ENCODE data around the gene CMTM7. TPM values are rescaled to one million over a fixed set of nuclear protein-coding genes. Genes with fewer than 3 reads are reported as not detected.

CMTM7 gene, protein sequence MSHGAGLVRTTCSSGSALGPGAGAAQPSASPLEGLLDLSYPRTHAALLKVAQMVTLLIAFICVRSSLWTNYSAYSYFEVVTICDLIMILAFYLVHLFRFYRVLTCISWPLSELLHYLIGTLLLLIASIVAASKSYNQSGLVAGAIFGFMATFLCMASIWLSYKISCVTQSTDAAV
- 10 to 100 TPM; 61.0 to 72.3 TPM for total RNA-seq

DNA sequence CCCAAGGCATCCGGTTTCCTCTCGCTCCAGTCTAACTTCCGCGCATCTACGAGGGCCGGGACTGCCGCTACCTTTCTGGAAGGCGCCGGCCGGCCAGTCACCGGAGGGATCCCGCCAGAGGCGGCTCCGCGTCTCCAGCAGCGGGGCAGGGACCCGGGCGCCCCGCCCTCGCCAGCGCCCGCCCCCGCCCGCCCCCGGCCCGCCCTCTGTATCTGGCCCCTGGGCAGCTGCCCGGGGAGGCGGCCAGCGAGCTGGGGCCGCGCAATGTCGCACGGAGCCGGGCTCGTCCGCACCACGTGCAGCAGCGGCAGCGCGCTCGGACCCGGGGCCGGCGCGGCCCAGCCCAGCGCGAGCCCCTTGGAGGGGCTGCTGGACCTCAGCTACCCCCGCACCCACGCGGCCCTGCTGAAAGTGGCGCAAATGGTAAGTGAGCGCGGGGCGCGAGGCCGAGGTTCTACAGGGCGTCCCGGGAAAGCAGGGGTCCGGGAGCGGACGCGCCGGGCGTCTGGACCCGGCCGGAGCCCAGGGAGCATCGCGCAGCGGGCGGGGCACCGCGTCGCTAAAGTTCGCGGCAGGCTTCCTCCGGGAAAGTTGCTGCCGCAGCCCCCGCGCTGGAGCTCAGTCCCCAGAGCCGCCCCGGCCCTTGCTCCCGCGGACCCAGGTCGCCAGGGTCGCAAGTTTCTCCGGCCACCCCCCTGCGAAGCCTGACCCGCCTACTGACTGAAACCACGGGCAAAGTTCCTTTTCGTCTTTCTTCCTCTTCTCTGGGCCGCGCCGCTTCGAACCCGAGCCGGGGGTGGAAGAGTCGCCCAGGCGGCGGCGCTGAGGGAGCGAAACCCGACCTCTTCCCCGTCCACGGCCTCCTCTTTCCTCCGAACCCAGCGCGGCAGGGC lies at the start of gene CMTM7:
CMTM7 (plus strand) TSS at position 211 of the 893 bp plus-strand sequence; CDS start at position 265, 54 bp downstream.
- Mint-ChIP-seq H3K27ac (peak within 1 kb of the TSS; percentile 98), H3K9me3 (no peaks in the 10 kb centered on the region), H3K27me3 (ENCODE audit: low read depth) (no peaks in the 10 kb centered on the region), H3K4me3 (peak within 1 kb of the TSS; percentile 99), H3K36me3 (ENCODE audit: insufficient read depth in 2 of 2) (peaks cover 5 to 6% of the 10 kb centered on the region in 2 donors), H3K4me1 (ENCODE audit: low read depth) (peaks cover 64% of the 10 kb centered on the region)
- DNase-seq (peak; percentile 70 to 77), ATAC-seq (replicated peaks in 1 of 2) (peak; percentile 71 to 73)

DNA sequence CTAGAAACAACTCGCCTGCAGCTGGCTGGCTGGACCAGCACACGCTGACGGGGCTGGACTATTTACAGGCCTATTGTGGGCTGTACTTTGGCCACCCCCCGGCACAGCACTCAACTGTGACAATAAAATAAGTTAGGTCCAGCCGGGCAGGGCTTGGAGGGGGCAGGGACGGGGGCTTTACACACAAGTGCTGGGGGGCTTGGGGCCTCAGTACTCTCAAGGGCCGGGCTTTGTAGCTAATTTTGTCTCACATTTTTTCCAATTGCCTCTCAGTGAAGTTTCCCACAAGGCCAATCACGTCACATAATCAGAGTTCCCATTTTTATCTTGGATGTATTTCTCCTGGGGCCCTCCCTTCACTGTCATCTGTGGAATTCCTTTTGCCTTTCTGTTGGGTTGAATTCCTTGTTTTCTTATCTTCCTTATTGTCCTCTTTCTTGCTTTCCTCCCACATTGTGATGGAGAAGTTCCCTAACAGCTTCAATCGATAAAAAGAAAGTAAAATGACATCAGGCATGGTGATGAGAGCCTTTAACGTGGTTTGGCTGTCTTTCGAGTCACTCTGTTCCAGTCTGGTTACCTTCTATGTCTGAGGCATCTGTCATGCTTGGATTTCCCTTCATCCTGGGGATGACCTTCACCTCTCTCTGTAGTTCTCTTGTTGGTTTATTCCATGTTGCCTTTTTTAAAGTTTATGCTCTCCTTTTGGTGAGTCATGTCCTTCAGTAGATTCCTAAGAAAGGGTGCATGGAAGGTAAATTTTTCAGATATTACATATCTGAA lies 44.1 kb upstream of the CMTM7 start:
- Mint-ChIP-seq H3K4me3 (no peak overlapping the region), H3K4me1 (ENCODE audit: low read depth) (peaks cover 12% of the 10 kb centered on the region), H3K36me3 (ENCODE audit: insufficient read depth in 2 of 2) (no peaks in the 10 kb centered on the region)

DNA sequence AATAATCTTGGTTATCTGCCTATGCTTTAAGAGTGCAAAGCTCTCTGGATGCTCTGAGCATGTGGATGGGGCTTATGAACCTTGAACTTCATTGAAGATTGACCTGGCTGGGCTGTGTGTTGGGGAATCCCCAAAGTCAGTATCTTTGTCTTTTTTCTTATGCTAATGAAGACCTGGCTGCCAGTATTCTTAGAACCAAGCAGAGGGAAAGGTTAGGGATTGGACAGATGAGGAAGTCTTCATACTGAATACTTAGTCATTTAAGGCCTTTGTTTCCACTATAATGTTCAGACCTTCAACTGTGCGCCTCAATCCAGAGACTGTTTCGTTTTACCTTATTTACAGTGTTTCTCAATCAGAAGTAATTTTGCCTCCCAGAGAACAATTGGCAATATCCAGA lies 42.5 kb upstream of the CMTM7 start:
- peaks cover 12% of the 10 kb centered on the region for H3K4me1 Mint-ChIP-seq (ENCODE audit: low read depth)
- peak overlapping the region; percentile 18 for H3K27ac Mint-ChIP-seq
- no peaks in the 10 kb centered on the region for H3K9me3 Mint-ChIP-seq
- no peaks in the 10 kb centered on the region for H3K27me3 Mint-ChIP-seq (ENCODE audit: low read depth)
- ATAC-seq (replicated peaks in 1 of 2) (no peak), DNase-seq (no peak)
- no peaks in the 10 kb centered on the region for H3K36me3 Mint-ChIP-seq (ENCODE audit: insufficient read depth in 2 of 2)
- H3K4me3 Mint-ChIP-seq = no peak overlapping the region

More for the DNA sequence above, 44.1 kb upstream of the CMTM7 start:
- Mint-ChIP-seq H3K27ac (no peak overlapping the region), H3K9me3 (no peaks in the 10 kb centered on the region), H3K27me3 (ENCODE audit: low read depth) (no peaks in the 10 kb centered on the region)
- DNase-seq (no peak), ATAC-seq (replicated peaks in 1 of 2) (no peak)

DNA sequence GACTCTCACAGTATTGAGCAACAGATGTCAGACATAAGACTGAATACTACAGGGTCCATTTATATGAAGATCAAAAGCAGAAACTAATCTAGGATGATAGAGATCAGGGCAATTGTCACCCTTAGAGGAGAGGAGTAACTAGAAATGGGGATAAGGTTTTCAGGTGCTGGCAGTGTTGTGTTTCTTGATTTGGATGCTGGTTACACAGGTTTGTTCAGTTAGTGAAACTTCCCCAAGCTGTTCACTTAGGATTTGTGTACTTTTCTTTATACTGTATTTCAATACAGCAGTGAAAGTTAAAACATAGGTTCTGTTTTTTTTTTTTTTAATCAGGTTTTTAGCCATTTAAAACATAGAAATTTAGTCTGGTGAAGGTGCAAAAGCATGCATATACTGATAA lies 39.1 kb upstream of the CMTM7 start:
- Mint-ChIP-seq H3K9me3 (peaks cover 0 to 2% of the 10 kb centered on the region in 2 donors), H3K27me3 (ENCODE audit: low read depth) (no peaks in the 10 kb centered on the region), H3K4me1 (ENCODE audit: low read depth) (peaks cover 12% of the 10 kb centered on the region), H3K36me3 (ENCODE audit: insufficient read depth in 2 of 2) (no peaks in the 10 kb centered on the region), H3K27ac (peak overlapping the region; percentile 2), H3K4me3 (no peak overlapping the region)
- ATAC-seq (replicated peaks in 1 of 2) (no peak), DNase-seq (no peak)

DNA sequence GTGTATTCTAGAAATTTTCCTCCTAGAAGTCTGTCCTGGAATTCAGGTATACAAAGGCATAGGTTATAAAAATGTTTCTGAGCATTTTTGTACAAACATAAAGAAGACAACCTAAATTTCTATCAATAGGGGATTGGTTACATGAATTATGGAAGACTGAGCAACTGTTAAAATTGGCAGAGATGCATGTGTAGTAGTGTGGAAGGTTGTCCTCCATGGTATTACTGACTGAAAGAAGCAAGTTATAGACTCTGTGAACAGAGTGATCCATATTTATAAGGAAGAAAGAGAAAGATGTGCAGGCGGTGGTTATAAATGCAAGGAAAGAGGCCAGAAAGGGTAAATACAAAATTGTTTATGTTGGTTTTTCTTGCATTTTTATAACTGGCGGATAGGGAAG lies 38.3 kb upstream of the CMTM7 start:
- Mint-ChIP-seq H3K36me3 (ENCODE audit: insufficient read depth in 2 of 2) (no peaks in the 10 kb centered on the region), H3K9me3 (peaks cover 0 to 2% of the 10 kb centered on the region in 2 donors), H3K27me3 (ENCODE audit: low read depth) (no peaks in the 10 kb centered on the region), H3K27ac (no peak overlapping the region), H3K4me1 (ENCODE audit: low read depth) (peaks cover 12% of the 10 kb centered on the region), H3K4me3 (no peak overlapping the region)
- DNase-seq (no peak), ATAC-seq (replicated peaks in 1 of 2) (no peak)

DNA sequence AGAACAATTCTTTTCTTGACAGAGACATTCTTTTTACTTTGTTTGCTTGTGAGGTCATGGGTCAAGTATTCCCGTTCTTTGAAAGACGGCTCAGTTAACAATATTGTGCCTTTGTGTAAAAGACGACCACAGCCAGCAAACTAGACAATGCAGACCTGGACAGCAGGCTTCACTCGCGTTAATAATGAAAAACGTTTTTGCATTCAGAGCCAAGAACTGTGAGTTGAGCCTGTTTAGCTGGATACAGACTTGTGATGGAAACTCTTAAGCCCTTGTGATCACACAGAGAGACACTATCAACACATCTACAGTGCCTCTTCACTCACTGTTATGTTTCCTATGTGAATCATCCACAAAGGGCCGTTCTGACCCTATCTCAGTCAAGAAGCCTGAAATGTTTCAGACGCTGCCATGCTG lies 37.3 kb upstream of the CMTM7 start:
- H3K27me3 Mint-ChIP-seq (ENCODE audit: low read depth) = no peaks in the 10 kb centered on the region
- H3K4me3 Mint-ChIP-seq = no peak overlapping the region
- peaks cover 0 to 2% of the 10 kb centered on the region in 2 donors for H3K9me3 Mint-ChIP-seq
- no peak overlapping the region for H3K27ac Mint-ChIP-seq
- no peaks in the 10 kb centered on the region for H3K36me3 Mint-ChIP-seq (ENCODE audit: insufficient read depth in 2 of 2)
- ATAC-seq (replicated peaks in 1 of 2) (peak; percentile 51 to 57), DNase-seq (no peak)
- peaks cover 2% of the 10 kb centered on the region for H3K4me1 Mint-ChIP-seq (ENCODE audit: low read depth)

DNA sequence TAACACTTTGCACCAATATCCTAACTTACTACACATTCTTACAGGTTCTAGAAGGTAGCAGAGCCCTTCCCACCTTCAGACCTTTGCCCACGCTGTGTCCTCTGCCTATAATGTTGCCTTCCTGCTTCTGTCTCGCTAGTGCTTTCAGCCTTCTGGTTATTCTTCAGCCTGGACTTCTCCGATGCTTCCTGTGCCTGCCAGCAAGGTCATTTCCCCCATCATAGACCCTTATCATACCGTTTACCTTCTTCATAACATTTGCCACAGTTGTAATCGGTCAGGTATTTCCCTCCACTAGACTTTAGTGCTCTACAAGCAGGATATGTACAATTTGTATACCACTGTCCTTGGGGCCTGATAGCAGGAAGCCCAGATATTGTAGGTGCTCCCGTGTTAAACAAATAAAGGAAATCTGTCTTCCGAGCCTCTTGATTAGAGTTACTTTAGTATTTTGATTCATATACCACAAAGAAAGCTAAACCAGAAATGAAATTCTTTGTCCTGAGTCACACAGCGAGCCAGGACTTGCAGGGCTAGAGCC lies 35.8 kb upstream of the CMTM7 start:
- DNase-seq (no peak), ATAC-seq (replicated peaks in 1 of 2) (no peak)
- Mint-ChIP-seq H3K36me3 (ENCODE audit: insufficient read depth in 2 of 2) (no peaks in the 10 kb centered on the region), H3K27me3 (ENCODE audit: low read depth) (no peaks in the 10 kb centered on the region), H3K4me1 (ENCODE audit: low read depth) (no peaks in the 10 kb centered on the region), H3K9me3 (peaks cover 0 to 2% of the 10 kb centered on the region in 2 donors), H3K4me3 (no peak overlapping the region), H3K27ac (no peak overlapping the region)

DNA sequence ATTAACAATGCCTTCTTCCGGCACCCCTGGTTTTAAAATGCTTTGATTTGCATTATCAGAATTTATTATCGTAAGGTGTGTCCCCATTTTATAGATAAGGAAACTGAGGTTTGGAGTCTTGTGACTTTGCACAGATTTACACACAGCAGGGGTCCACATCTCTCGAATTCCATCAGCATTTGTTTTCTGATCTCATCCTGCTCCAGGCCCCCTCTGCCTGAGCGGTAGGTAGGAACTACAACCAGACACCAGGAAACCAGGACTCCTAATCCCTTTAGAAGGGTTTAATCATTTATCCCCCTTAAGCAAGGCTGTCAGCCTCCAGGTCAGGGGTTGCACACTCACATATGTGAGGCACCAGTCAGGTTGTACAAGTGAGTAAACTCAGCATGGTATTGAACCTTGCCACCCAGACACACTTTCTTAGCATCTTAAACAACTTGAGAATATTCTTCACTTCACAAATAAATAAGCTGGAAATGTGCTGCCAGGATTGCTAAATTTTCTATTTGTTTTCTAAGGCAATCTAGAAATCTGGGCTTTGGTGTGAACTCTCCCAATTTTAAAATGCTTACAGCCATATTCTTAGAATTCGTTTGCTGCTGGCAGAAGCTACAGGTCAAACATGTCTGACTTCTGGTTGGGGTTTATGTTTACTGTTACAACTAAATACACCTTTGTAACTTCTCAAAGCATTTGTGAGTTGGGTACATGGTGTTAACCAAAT lies 31.7 kb upstream of the CMTM7 start:
- no peak overlapping the region for H3K4me3 Mint-ChIP-seq

DNA sequence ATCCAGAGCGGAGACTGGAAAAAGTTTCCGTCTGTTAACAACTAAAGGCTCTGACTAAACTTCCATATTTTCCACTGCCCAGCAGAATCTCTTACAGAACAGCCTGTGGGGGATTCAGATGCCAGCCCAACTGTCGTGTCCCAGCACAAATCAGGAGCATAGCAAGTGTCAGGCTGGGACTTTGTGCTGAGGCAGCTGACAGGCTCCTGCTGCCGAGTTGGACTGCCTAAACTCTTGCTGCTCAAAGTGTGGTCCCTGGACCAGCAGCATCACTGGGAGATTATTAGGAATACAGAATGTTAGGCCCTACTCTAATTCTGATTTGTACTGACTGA lies 31.2 kb upstream of the CMTM7 start:
- ATAC-seq (replicated peaks in 1 of 2) (no peak), DNase-seq (no peak)
- Mint-ChIP-seq H3K27me3 (ENCODE audit: low read depth) (no peaks in the 10 kb centered on the region), H3K4me1 (ENCODE audit: low read depth) (no peaks in the 10 kb centered on the region), H3K36me3 (ENCODE audit: insufficient read depth in 2 of 2) (peaks cover 0 to 2% of the 10 kb centered on the region in 2 donors), H3K27ac (no peak overlapping the region), H3K4me3 (no peak overlapping the region), H3K9me3 (peaks cover 0 to 2% of the 10 kb centered on the region in 2 donors)

More for the DNA sequence above, 31.7 kb upstream of the CMTM7 start:
- ATAC-seq (replicated peaks in 1 of 2) = no peak
- H3K27me3 Mint-ChIP-seq (ENCODE audit: low read depth) = no peaks in the 10 kb centered on the region
- H3K9me3 Mint-ChIP-seq = peaks cover 0 to 2% of the 10 kb centered on the region in 2 donors
- peaks cover 0 to 2% of the 10 kb centered on the region in 2 donors for H3K36me3 Mint-ChIP-seq (ENCODE audit: insufficient read depth in 2 of 2)
- H3K27ac Mint-ChIP-seq = no peak overlapping the region
- H3K4me1 Mint-ChIP-seq (ENCODE audit: low read depth) = no peaks in the 10 kb centered on the region
- DNase-seq = no peak

DNA sequence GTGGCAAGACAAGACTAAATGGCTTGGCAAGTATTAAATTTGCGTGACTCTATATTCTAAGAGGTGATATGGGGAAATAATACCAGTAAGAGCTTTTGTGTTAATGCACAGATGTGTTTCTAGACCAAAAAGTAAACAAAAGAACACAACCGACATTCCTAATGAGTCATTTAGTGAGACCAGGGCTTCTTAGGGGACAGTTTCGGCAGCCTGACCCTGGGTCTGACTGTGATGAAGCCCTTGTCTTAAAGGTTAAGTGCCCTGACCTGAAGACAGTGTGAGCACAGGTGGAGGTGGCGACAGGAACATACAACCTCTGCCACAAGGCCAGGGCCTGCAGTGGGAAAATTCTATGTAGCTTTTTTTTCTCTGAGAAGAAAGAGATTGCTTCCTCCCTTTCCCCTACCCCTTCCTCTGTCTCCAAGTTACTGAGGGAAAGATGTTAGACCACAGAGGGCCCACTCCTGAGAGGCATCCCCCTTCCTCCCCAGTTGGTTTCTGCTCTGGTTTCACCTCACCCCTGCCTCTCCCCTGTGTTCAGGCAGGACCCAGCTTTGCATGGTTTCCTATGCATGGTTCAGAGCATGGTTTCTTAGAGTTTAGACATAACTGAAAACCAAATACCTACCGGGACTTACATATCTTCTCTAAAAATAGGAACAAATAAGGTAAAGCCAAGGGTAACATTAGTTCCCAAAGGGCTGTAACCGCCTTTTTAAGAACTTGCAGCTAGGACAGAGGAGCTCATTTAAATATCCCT lies 24.8 kb upstream of the CMTM7 start:
- ATAC-seq (replicated peaks in 1 of 2) (no peak), DNase-seq (no peak)
- peaks cover 0 to 2% of the 10 kb centered on the region in 2 donors for H3K36me3 Mint-ChIP-seq (ENCODE audit: insufficient read depth in 2 of 2)
- H3K9me3 Mint-ChIP-seq = no peaks in the 10 kb centered on the region
- H3K27ac Mint-ChIP-seq = no peak overlapping the region
- no peaks in the 10 kb centered on the region for H3K27me3 Mint-ChIP-seq (ENCODE audit: low read depth)
- H3K4me3 Mint-ChIP-seq = no peak overlapping the region
- H3K4me1 Mint-ChIP-seq (ENCODE audit: low read depth) = peaks cover 25% of the 10 kb centered on the region

DNA sequence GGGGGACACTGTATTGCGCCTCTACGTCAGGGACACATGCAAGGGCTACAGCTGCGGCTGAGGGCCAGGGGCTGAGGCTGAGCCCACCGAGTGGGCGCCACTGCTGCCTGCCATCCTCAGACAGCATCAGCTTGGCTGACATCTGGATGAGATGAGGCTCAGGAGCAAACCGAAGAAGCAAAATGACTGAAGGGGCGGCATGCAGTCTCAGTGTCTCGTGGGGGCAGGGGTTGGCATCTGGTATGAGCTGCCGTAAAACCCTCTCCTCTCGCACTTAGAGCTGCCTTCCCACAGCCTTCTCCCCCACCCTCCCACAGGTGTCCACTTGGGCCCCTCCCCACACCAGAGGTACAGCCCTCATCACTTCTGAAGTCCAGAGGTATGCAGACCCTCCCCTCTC lies 24.2 kb upstream of the CMTM7 start:
- ATAC-seq (replicated peaks in 1 of 2) (no peak), DNase-seq (no peak)
- no peaks in the 10 kb centered on the region for H3K27me3 Mint-ChIP-seq (ENCODE audit: low read depth)
- H3K27ac Mint-ChIP-seq = no peak overlapping the region
- no peaks in the 10 kb centered on the region for H3K9me3 Mint-ChIP-seq
- H3K4me1 Mint-ChIP-seq (ENCODE audit: low read depth) = peaks cover 31% of the 10 kb centered on the region
- H3K4me3 Mint-ChIP-seq = no peak overlapping the region
- peaks cover 0 to 2% of the 10 kb centered on the region in 2 donors for H3K36me3 Mint-ChIP-seq (ENCODE audit: insufficient read depth in 2 of 2)
